HEK293 (cell line): ENCODE measurements around the gene NOL9.
A peak's percentile ranks its signal among the peaks of the same experiment; 100 is the strongest.

ENCODE experiments used
- CTCF ChIA-PET: fragments of 350-600 bp; formaldehyde crosslinking; extraction: SDS; loops from one replicate; lab custom pipeline; 2021; ENCODE audit warnings: antibody characterized with exemption; lab: Yijun Ruan, JAX
- POLR2A ChIA-PET: fragments of 300-600 bp; formaldehyde crosslinking; extraction: SDS; loops from one replicate; lab custom pipeline; 2020; ENCODE audit warnings: antibody characterized with exemption, inconsistent platforms; lab: Yijun Ruan, JAX
- H3K27ac ChIP-seq: fragments of 200-500 bp; sonication (Bioruptor generic); 2 replicates; pipeline ENCODE4 v1.5.1; 2014; ENCODE audit warnings: low read depth, low read length, control low read depth, inconsistent platforms; ENCODE audit errors: extremely low read depth
- H3K36me3 ChIP-seq, 2 experiments: fragments of 200-500 bp in 1 of 2; sonication (Bioruptor generic) in 1 of 2; 1 replicate in 1 of 2; 2 replicates in 1 of 2; pipeline ENCODE4 v1.5.1; 2014 to 2017; ENCODE audit warnings: inconsistent platforms in 2 of 2, low read length in 2 of 2; ENCODE audit not compliant: control insufficient read depth in 2 of 2, insufficient read depth in 1 of 2
- H3K4me1 ChIP-seq: fragments of 200-500 bp; sonication (Bioruptor generic); 2 replicates; pipeline ENCODE4 v1.5.1; 2014; ENCODE audit warnings: mild to moderate bottlenecking, low read length, inconsistent platforms; ENCODE audit not compliant: control insufficient read depth, insufficient read depth
- H3K4me3 ChIP-seq: 2 replicates; pipeline ENCODE4 v1.5.1; 2011; ENCODE audit warnings: low read depth, mild to moderate bottlenecking, control low read depth, low read length, moderate library complexity
- H3K9me3 ChIP-seq: fragments of 200-500 bp; sonication (Bioruptor generic); 2 replicates; pipeline ENCODE4 v1.5.1; 2014; ENCODE audit warnings: low read depth, low read length, inconsistent platforms; ENCODE audit not compliant: control insufficient read depth, insufficient read depth
- GFI1B ChIP-seq: fragments of 450-650 bp; formaldehyde crosslinking; IDR thresholded peaks from 2 replicates; pipeline ENCODE4 v1.5.1; 2016; ENCODE audit warnings: missing biosample characterization, missing genetic modification characterization
- KLF10 ChIP-seq: fragments of 450-650 bp; IDR thresholded peaks from 2 replicates; pipeline ENCODE4 v1.5.1; 2018; ENCODE audit warnings: missing biosample characterization, mild to moderate bottlenecking, missing genetic modification characterization
- MZF1 ChIP-seq: fragments of 450-650 bp; formaldehyde crosslinking; IDR thresholded peaks from 2 replicates; pipeline ENCODE4 v1.5.1; 2017; ENCODE audit warnings: missing biosample characterization, missing genetic modification characterization, borderline replicate concordance
- OSR2 ChIP-seq: fragments of 450-650 bp; formaldehyde crosslinking; IDR thresholded peaks from 2 replicates; pipeline ENCODE4 v1.5.1; 2016; ENCODE audit warnings: missing biosample characterization, missing genetic modification characterization
- REPIN1 ChIP-seq: fragments of 450-650 bp; formaldehyde crosslinking; IDR thresholded peaks from 2 replicates; pipeline ENCODE4 v1.5.1; 2017; ENCODE audit warnings: missing biosample characterization, missing genetic modification characterization, low read depth
- SCRT1 ChIP-seq: fragments of 450-650 bp; formaldehyde crosslinking; IDR thresholded peaks from 2 replicates; pipeline ENCODE4 v1.5.1; 2016; ENCODE audit warnings: missing biosample characterization, missing genetic modification characterization, borderline replicate concordance
- TCF7L2 ChIP-seq: IDR thresholded peaks from 2 replicates; pipeline ENCODE4 v1.6.1; 2011; ENCODE audit warnings: low read depth, mild to moderate bottlenecking, inconsistent platforms, low read length, moderate library complexity, borderline replicate concordance
- TRIM28 ChIP-seq: IDR thresholded peaks from 2 replicates; pipeline ENCODE4 v1.6.1; 2011; ENCODE audit warnings: low read length, control low read depth, borderline replicate concordance
- YY2 ChIP-seq: fragments of 450-650 bp; formaldehyde crosslinking; IDR thresholded peaks from 2 replicates; pipeline ENCODE4 v1.5.1; 2016; ENCODE audit warnings: missing biosample characterization, missing genetic modification characterization
- ZNF121 ChIP-seq: fragments of 450-650 bp; formaldehyde crosslinking; IDR thresholded peaks from 2 replicates; pipeline ENCODE4 v1.5.1; 2016; ENCODE audit warnings: missing biosample characterization, missing genetic modification characterization
- ZNF133 ChIP-seq: fragments of 450-650 bp; formaldehyde crosslinking; IDR thresholded peaks from 2 replicates; pipeline ENCODE4 v1.5.1; 2016; ENCODE audit warnings: missing biosample characterization, missing genetic modification characterization
- ZNF214 ChIP-seq: fragments of 450-650 bp; formaldehyde crosslinking; IDR thresholded peaks from 2 replicates; pipeline ENCODE4 v1.5.1; 2017; ENCODE audit warnings: missing biosample characterization, mild to moderate bottlenecking, missing genetic modification characterization, borderline replicate concordance
- ZNF223 ChIP-seq: fragments of 450-650 bp; formaldehyde crosslinking; IDR thresholded peaks from 2 replicates; pipeline ENCODE4 v1.5.1; 2016; ENCODE audit warnings: missing biosample characterization, missing genetic modification characterization
- ZNF239 ChIP-seq: fragments of 450-650 bp; formaldehyde crosslinking; IDR thresholded peaks from 2 replicates; pipeline ENCODE4 v1.5.1; 2016; ENCODE audit warnings: missing biosample characterization, missing genetic modification characterization
- ZNF37A ChIP-seq: fragments of 450-650 bp; IDR thresholded peaks from 2 replicates; pipeline ENCODE4 v1.5.1; 2018; ENCODE audit warnings: missing biosample characterization, missing genetic modification characterization
- ZNF404 ChIP-seq: fragments of 450-650 bp; formaldehyde crosslinking; IDR thresholded peaks from 2 replicates; pipeline ENCODE4 v1.5.1; 2017; ENCODE audit warnings: missing biosample characterization, missing genetic modification characterization
- ZNF530 ChIP-seq: fragments of 450-650 bp; formaldehyde crosslinking; IDR thresholded peaks from 2 replicates; pipeline ENCODE4 v1.5.1; 2016; ENCODE audit warnings: low read depth, missing biosample characterization, missing genetic modification characterization
- ZNF664 ChIP-seq: fragments of 450-650 bp; formaldehyde crosslinking; IDR thresholded peaks from 2 replicates; pipeline ENCODE4 v1.5.1; 2016; ENCODE audit warnings: missing biosample characterization, missing genetic modification characterization
- ZNF677 ChIP-seq: fragments of 450-650 bp; IDR thresholded peaks from 2 replicates; pipeline ENCODE4 v1.5.0; 2018; ENCODE audit warnings: missing biosample characterization, mild to moderate bottlenecking, missing genetic modification characterization, moderate library complexity
- ZNF776 ChIP-seq: fragments of 450-650 bp; formaldehyde crosslinking; IDR thresholded peaks from 2 replicates; pipeline ENCODE4 v1.5.0; 2017; ENCODE audit warnings: missing biosample characterization, missing genetic modification characterization, borderline replicate concordance
- TF ChIP-seq, protein P1 (sequence below): fragments of 450-650 bp; formaldehyde crosslinking; optimal IDR thresholded peaks from 2 replicates; pipeline ENCODE3; 2016; ENCODE audit warnings: missing biosample characterization, mild to moderate bottlenecking, missing genetic modification characterization
- TF ChIP-seq, protein P2 (sequence below): fragments of 450-650 bp; formaldehyde crosslinking; IDR thresholded peaks from 2 replicates; pipeline ENCODE4 v1.5.1; 2016; ENCODE audit warnings: missing biosample characterization, missing genetic modification characterization
- TF ChIP-seq, protein P3 (sequence below): fragments of 450-650 bp; formaldehyde crosslinking; IDR thresholded peaks from 2 replicates; pipeline ENCODE4 v1.5.1; 2016; ENCODE audit warnings: missing biosample characterization, missing genetic modification characterization
- TF ChIP-seq, protein P4 (sequence below): fragments of 450-650 bp; formaldehyde crosslinking; IDR thresholded peaks from 2 replicates; pipeline ENCODE4 v1.5.1; 2017; ENCODE audit warnings: missing biosample characterization, missing genetic modification characterization
- TF ChIP-seq, protein P5 (sequence below): fragments of 450-650 bp; formaldehyde crosslinking; IDR thresholded peaks from 2 replicates; pipeline ENCODE4 v1.5.1; 2016; ENCODE audit warnings: missing biosample characterization, missing genetic modification characterization, low read depth

NOL9 gene

DNA sequence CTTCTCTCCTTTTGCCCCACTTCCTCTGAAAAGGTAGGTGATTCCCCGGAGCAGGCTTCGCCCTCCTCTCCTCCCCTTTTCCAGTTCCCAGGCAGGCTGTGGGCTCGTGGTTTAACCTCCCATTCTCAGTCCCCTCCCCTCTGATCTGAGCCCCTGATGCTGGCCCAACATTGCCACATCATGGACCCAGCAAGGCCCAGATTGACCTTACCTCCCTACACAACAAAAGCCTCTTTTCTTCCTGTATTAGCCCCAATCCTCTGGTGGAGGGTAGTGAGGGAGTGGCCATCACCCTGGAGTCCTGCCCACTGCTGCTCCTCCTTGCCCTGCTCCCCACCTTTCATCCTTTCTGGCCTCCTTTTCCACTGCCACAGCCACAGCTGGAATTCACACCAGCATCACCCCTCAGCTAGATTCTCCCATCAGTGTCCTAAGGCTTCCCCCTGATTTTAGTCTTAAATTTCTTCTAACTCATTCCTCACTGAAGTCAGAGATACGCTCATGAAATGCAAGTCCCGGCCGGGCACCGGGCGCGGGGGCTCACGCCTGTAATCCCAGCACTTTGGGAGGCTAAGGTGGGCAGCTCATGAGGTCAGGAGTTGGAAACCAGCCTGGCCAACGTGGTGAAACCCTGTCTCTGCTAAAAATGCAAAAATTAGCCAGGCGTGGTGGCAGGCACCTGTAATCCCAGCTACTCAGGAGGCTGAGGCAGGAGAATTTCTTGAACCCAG, 18.5 kb upstream of the NOL9 start:
- Histone ChIP-seq H3K36me3 (no peaks in the 10 kb centered on the region), H3K4me3 (no peak overlapping the region), H3K4me1 (no peaks in the 10 kb centered on the region), H3K27ac (no peak overlapping the region), H3K9me3 (no peaks in the 10 kb centered on the region)
- TF ChIP-seq ZNF677 (no peak), SCRT1 (tag by site-specific recombination) (no peak), ZNF664 (tag by site-specific recombination) (no peak), REPIN1 (no peak), ZNF223 (tag by site-specific recombination) (no peak), TCF7L2 (no peak), ZNF776 (tag by site-specific recombination) (no peak), GFI1B (tag by site-specific recombination) (no peak), ZNF239 (no peak), ZNF214 (tag by site-specific recombination) (no peak), KLF10 (tag by site-specific recombination) (no peak)
- TF ChIP-seq, protein P1, sequence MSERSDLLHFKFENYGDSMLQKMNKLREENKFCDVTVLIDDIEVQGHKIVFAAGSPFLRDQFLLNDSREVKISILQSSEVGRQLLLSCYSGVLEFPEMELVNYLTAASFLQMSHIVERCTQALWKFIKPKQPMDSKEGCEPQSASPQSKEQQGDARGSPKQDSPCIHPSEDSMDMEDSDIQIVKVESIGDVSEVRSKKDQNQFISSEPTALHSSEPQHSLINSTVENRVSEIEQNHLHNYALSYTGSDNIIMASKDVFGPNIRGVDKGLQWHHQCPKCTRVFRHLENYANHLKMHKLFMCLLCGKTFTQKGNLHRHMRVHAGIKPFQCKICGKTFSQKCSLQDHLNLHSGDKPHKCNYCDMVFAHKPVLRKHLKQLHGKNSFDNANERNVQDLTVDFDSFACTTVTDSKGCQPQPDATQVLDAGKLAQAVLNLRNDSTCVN (tag by site-specific recombination) = no peak
- TF ChIP-seq, protein P2, sequence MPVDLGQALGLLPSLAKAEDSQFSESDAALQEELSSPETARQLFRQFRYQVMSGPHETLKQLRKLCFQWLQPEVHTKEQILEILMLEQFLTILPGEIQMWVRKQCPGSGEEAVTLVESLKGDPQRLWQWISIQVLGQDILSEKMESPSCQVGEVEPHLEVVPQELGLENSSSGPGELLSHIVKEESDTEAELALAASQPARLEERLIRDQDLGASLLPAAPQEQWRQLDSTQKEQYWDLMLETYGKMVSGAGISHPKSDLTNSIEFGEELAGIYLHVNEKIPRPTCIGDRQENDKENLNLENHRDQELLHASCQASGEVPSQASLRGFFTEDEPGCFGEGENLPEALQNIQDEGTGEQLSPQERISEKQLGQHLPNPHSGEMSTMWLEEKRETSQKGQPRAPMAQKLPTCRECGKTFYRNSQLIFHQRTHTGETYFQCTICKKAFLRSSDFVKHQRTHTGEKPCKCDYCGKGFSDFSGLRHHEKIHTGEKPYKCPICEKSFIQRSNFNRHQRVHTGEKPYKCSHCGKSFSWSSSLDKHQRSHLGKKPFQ (tag by site-specific recombination) = no peak
- TF ChIP-seq, protein P3, sequence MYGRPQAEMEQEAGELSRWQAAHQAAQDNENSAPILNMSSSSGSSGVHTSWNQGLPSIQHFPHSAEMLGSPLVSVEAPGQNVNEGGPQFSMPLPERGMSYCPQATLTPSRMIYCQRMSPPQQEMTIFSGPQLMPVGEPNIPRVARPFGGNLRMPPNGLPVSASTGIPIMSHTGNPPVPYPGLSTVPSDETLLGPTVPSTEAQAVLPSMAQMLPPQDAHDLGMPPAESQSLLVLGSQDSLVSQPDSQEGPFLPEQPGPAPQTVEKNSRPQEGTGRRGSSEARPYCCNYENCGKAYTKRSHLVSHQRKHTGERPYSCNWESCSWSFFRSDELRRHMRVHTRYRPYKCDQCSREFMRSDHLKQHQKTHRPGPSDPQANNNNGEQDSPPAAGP = no peak
- CTCF ChIA-PET = interaction anchor here (0.7 kb wide), 1 partner anchor 1076 kb away, joined by 3 read pairs; no protein-coding TSS in a partner anchor
- POLR2A ChIA-PET = interaction anchor here (0.6 kb wide), 1 partner anchor 82 kb away, joined by 3 read pairs; no protein-coding TSS in a partner anchor

DNA sequence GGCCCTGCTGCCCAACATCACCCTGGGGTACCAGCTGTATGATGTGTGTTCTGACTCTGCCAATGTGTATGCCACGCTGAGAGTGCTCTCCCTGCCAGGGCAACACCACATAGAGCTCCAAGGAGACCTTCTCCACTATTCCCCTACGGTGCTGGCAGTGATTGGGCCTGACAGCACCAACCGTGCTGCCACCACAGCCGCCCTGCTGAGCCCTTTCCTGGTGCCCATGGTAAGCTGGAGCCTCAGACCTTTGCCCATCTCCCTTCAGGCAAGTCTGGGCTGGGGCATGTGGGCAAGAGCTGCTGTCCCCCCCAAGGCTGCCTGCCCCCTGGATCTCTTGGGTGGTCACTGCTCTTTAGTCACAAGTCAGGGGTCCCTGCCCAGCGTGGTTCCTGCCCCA, 16.7 kb upstream of the NOL9 start:
- POLR2A ChIA-PET = interaction anchor here (1.5 kb wide), 1 partner anchor 9 kb away, joined by 8 read pairs; the partner anchor contains the start of gene ZBTB48
- Histone ChIP-seq H3K36me3 (no peaks in the 10 kb centered on the region), H3K4me3 (no peak overlapping the region), H3K4me1 (no peaks in the 10 kb centered on the region), H3K9me3 (no peaks in the 10 kb centered on the region), H3K27ac (no peak overlapping the region)
- TF ChIP-seq MZF1 (tag by site-specific recombination) (no peak), TRIM28 (peak; percentile 61; the same call in 1 of the 2 replicates)
- CTCF ChIA-PET = interaction anchor here (0.9 to 1.7 kb wide), 2 partner anchors 9 to 16 kb away, joined by 6 to 8 read pairs; partner anchors contain the start of genes TAS1R1 and ZBTB48

DNA sequence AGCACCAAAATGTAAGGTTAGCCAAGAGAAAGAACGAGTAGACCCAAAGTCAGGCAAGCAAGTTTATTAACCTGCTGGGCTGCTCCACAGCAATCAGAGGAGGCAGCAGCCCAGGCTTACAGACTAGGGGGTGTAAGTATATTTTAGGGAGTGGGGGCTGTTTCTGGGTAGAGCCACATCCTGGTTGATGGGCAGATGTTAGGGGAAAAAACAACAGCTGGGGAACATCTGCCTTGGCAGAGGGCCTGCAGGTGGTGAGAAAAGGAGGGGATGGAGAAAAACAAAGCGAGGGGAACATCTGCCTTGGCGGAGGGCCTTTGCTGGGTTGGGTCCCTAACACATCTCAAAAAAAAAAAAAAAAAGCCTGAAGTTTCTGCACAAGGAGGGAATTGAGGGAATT, 15.8 kb upstream of the NOL9 start:
- Histone ChIP-seq H3K9me3 (no peaks in the 10 kb centered on the region), H3K4me1 (no peaks in the 10 kb centered on the region), H3K4me3 (no peak overlapping the region), H3K27ac (no peak overlapping the region), H3K36me3 (no peaks in the 10 kb centered on the region)
- POLR2A ChIA-PET = interaction anchor here (1.5 kb wide), 1 partner anchor 10 kb away, joined by 8 read pairs; the partner anchor contains the start of gene ZBTB48
- CTCF ChIA-PET = interaction anchor here (0.8 to 1.7 kb wide), 2 partner anchors 15 kb away, joined by 3 to 8 read pairs; partner anchors contain the start of gene TAS1R1
- TF ChIP-seq OSR2 (tag by site-specific recombination) (no peak), ZNF121 (tag by site-specific recombination) (no peak), YY2 (tag by site-specific recombination) (no peak), ZNF530 (tag by site-specific recombination) (no peak), ZNF37A (tag by site-specific recombination) (no peak), ZNF404 (tag by site-specific recombination) (no peak), ZNF133 (tag by site-specific recombination) (no peak)
- TF ChIP-seq, protein P4, sequence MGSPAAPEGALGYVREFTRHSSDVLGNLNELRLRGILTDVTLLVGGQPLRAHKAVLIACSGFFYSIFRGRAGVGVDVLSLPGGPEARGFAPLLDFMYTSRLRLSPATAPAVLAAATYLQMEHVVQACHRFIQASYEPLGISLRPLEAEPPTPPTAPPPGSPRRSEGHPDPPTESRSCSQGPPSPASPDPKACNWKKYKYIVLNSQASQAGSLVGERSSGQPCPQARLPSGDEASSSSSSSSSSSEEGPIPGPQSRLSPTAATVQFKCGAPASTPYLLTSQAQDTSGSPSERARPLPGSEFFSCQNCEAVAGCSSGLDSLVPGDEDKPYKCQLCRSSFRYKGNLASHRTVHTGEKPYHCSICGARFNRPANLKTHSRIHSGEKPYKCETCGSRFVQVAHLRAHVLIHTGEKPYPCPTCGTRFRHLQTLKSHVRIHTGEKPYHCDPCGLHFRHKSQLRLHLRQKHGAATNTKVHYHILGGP = no peak
- TF ChIP-seq, protein P5, sequence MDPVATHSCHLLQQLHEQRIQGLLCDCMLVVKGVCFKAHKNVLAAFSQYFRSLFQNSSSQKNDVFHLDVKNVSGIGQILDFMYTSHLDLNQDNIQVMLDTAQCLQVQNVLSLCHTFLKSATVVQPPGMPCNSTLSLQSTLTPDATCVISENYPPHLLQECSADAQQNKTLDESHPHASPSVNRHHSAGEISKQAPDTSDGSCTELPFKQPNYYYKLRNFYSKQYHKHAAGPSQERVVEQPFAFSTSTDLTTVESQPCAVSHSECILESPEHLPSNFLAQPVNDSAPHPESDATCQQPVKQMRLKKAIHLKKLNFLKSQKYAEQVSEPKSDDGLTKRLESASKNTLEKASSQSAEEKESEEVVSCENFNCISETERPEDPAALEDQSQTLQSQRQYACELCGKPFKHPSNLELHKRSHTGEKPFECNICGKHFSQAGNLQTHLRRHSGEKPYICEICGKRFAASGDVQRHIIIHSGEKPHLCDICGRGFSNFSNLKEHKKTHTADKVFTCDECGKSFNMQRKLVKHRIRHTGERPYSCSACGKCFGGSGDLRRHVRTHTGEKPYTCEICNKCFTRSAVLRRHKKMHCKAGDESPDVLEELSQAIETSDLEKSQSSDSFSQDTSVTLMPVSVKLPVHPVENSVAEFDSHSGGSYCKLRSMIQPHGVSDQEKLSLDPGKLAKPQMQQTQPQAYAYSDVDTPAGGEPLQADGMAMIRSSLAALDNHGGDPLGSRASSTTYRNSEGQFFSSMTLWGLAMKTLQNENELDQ (tag by site-specific recombination) = no peak
